GM18870 (cell line): ENCODE data around the gene BAG2.

Experiments
- ATAC-seq: cut with Tn5 transposase; IDR thresholded peaks from one replicate; pipeline ENCODE4 v1.9.1; 2021; ENCODE audit warnings: moderate library complexity; ENCODE audit not compliant: unreplicated experiment

The BAG2 gene

GRCh38 chr6:57221191-57221935 lies 49.2 kb downstream of the BAG2 start:
- ATAC-seq, result peak; percentile 38

GRCh38 chr6:57221936-57222742 lies 50.0 kb downstream of the BAG2 start, which contains the start of gene RAB23:
TSS of gene RAB23 (minus strand) at chr6:57222307. CDS start at chr6:57210380, 11,927 bp downstream.
- ATAC-seq, result peak; percentile 60

GRCh38 chr6:57222743-57223077 lies 50.6 kb downstream of the BAG2 start:
- no peak for ATAC-seq

GRCh38 chr6:57224769-57225515 lies 52.8 kb downstream of the BAG2 start:
- ATAC-seq, result no peak

- no peak for ATAC-seq
These were observed 54.1 kb downstream of the BAG2 start for GRCh38 chr6:57226221-57226620.
